Activated naive CD4-positive, alpha-beta T cell treated with anti-CD3 and anti-CD28 coated beads, Interleukin-2, amount 10 ng/mL, durations not matched to agents 7 days and 5 days (primary cell): ENCODE results near the gene RXRB.

Source experiments
- CTCF ChIA-PET: fragments of 350-600 bp; sonication (Branson Sonifier 250); formaldehyde crosslinking; loops from one replicate; lab custom pipeline; 2021; ENCODE audit warnings: antibody characterized with exemption; lab: Charles Lee
- DNase-seq: peaks from one replicate; pipeline ENCODE4 v3.0.0-alpha.2; 2020
- H3K27ac Mint-ChIP-seq: one replicate; pipeline ENCODE4 v1.8.0; 2021; ENCODE audit warnings: mild to moderate bottlenecking, moderate library complexity, mixed read lengths
- H3K27me3 Mint-ChIP-seq: one replicate; pipeline ENCODE4 v1.8.0; 2021; ENCODE audit warnings: mild to moderate bottlenecking, mixed read lengths
- H3K36me3 Mint-ChIP-seq: one replicate; pipeline ENCODE4 v1.8.0; 2021; ENCODE audit warnings: mixed read lengths
- H3K4me1 Mint-ChIP-seq: one replicate; pipeline ENCODE4 v1.8.0; 2021; ENCODE audit warnings: mixed read lengths
- H3K4me3 Mint-ChIP-seq: one replicate; pipeline ENCODE4 v1.8.0; 2021; ENCODE audit warnings: mild to moderate bottlenecking, moderate library complexity, mixed read lengths
- H3K9me3 Mint-ChIP-seq: one replicate; pipeline ENCODE4 v1.8.0; 2021; ENCODE audit warnings: mixed read lengths

Gene RXRB

DNA sequence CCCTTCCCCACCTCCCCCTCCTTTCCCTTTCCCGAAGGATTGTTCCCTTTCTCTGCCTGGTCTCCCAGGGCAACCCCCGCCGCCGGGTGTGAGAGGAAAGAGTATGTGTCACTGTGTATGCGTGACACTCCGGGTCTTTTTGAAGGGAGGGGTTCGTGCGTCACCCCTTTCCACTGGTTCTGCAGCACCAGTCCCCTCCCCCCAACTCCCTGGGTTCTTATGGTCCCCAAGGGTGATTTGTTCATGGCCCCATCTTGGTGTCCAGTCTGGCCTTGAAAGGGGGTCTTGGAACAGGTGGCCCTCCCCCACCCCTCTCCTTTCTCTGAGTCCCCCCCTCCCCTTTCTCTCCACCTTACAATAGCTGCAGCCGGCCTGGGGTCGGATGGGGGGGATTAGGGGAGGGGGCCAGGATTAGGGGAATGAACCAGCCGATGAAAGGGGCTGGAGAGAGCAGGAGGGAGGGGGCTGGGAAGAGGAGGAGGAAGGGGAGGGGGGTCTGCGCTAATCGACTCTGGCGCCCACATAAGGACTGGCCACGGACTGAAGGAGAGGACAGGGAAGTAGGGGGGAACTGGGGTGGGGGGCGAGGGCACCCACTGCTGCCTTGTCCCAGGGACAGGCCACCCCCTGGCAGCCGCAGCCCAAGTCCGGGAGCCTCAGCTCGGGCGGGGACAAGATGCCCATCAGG lies 6.5 kb upstream of the RXRB start:
- Mint-ChIP-seq H3K9me3 (no peaks in the 10 kb centered on the region), H3K36me3 (peaks cover 45% of the 10 kb centered on the region), H3K4me1 (peaks cover 61% of the 10 kb centered on the region), H3K4me3 (peak overlapping the region; percentile 84), H3K27ac (no peak overlapping the region), H3K27me3 (peaks cover 2% of the 10 kb centered on the region)
- no peak for DNase-seq
- CTCF ChIA-PET, result no interaction called here

DNA sequence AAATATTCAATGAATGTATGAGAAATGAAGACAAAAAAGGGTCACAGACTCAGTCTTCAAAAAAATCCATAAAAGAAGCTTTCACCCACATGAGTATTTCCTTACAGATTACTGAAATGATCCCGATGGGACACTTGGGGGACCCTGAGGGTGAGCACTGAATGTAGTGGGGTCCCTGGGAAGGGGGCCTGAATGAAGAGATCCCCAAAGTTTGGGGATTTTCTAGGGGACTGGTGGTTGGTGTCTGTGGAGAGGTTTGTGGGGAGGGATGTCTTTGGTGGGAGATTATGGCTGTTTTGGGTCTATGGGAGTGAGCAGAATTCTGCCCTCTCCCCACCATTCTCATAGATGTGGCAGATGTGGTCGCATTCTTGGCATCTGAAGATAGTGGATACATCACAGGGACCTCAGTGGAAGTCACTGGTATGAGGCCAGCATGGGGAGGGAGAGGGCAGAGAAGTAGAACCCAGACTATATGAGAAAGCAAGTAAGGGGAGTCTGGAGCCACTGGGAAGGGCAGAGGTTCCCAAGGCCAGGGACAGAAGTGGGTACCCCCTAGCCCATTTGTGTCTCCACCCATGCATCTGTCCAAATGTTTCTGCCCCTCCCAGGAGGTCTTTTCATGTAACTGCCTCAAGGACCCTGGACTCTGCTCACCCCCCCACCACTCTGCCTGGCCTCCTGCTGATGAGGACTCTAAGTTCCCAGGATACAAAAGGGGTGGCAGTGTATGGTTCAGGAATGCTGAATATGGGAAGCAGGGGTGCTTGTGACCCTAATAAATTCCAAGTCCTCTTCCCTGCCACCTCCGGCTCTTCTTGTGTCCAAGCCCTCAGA lies 5.8 kb upstream of the RXRB start:
- Mint-ChIP-seq H3K27me3 (no peaks in the 10 kb centered on the region), H3K4me1 (peaks cover 68% of the 10 kb centered on the region), H3K36me3 (peaks cover 48% of the 10 kb centered on the region), H3K4me3 (peak overlapping the region; percentile 90), H3K9me3 (no peaks in the 10 kb centered on the region), H3K27ac (peak overlapping the region; percentile 5)
- CTCF ChIA-PET, result interaction anchor here (3.3 kb wide), 1 partner anchor 42 kb away, joined by 27 read pairs; no protein-coding TSS in a partner anchor
- no peak for DNase-seq

DNA sequence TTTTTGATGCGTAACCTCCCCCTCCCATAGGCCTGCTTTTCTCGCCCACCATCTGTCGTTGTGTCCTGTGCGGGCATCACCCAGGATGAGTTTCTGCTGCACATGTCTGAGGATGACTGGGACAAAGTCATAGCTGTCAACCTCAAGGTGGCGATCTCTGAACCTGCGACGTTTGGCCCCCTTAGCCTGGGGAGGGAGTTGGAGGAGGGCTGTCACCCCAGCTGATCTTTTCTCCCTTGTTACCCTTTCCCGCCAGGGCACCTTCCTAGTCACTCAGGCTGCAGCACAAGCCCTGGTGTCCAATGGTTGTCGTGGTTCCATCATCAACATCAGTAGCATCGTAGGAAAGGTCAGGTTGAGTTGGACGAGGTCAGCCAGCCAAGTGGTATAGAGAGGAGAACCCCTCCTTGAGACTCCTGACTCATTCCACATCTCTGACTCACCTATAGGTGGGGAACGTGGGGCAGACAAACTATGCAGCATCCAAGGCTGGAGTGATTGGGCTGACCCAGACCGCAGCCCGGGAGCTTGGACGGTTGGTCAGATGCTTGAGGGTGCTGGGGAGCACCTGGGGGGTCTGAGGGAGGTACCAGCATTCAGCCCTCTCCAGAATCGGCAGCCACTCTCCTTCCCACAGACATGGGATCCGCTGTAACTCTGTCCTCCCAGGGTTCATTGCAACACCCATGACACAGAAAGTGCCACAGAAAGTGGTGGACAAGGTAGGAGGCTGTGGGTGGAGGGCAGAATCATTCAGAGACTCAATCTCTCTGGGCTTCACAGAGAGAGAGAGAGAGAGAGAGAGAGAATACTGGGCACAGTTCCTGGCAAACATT lies 4.9 kb upstream of the RXRB start:
- DNase-seq, result no peak
- peak overlapping the region; percentile 62 for H3K27ac Mint-ChIP-seq
- H3K36me3 Mint-ChIP-seq, result peaks cover 45% of the 10 kb centered on the region
- H3K4me3 Mint-ChIP-seq, result peak overlapping the region; percentile 90
- CTCF ChIA-PET, result interaction anchor here (3.3 kb wide), 1 partner anchor 43 kb away, joined by 27 read pairs; no protein-coding TSS in a partner anchor
- H3K27me3 Mint-ChIP-seq, result no peaks in the 10 kb centered on the region
- no peaks in the 10 kb centered on the region for H3K9me3 Mint-ChIP-seq
- H3K4me1 Mint-ChIP-seq, result peaks cover 70% of the 10 kb centered on the region

DNA sequence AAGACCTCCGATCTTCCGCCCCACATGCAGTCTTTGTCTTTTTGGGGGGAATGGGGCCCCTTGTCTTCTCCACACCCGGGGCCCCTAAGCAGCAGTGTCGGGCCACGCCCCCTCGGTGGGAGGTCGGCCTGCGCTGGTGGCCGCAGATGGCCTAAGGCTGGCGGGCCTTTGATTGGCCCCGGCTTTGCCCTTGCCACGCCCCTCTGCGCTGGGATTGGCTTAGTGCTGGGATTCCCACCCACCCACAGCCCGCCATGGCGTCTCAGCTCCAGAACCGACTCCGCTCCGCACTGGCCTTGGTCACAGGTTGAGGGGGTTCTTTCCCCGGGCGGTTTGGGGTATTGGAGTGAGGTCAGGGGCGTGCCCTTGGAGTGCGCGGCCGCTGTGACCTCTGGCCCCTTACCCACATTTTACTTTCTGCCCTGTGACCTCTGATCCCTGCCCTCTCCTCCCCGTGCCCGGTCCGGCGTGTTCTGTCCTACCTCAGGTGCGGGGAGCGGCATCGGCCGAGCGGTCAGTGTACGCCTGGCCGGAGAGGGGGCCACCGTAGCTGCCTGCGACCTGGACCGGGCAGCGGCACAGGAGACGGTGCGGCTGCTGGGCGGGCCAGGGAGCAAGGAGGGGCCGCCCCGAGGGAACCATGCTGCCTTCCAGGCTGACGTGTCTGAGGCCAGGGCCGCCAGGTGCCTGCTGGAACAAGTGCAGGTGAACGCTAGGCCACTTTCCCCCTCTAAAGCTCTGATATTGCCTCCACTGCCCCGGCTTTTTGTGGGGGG lies 4.1 kb upstream of the RXRB start, which contains the start of gene HSD17B8:
Gene HSD17B8 (plus strand): TSS at position 241 of the 776 bp plus-strand sequence. CDS start 14 bp downstream, at position 255.
- H3K27me3 Mint-ChIP-seq, result no peaks in the 10 kb centered on the region
- peak; percentile 96 for DNase-seq
- no peaks in the 10 kb centered on the region for H3K9me3 Mint-ChIP-seq
- peak within 1 kb of the TSS; percentile 81 for H3K27ac Mint-ChIP-seq
- peaks cover 69% of the 10 kb centered on the region for H3K4me1 Mint-ChIP-seq
- CTCF ChIA-PET, result interaction anchor here (3.3 kb wide), 1 partner anchor 44 kb away, joined by 27 read pairs; no protein-coding TSS in a partner anchor
- peaks cover 38% of the 10 kb centered on the region for H3K36me3 Mint-ChIP-seq
- H3K4me3 Mint-ChIP-seq, result peak within 1 kb of the TSS; percentile 90

DNA sequence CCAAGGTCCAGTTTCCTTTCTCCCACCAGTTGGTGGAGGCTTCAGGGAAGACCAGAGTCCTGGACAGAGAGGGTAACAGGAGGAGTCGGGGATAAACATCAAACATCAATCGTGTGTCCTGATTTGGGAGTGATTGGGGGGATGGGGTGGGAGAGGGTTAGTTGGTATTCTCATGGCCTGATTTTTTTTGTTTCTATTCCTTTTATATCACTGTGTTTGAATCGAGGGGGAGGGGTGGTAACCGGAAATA lies 3.6 kb upstream of the RXRB start:
- no peaks in the 10 kb centered on the region for H3K27me3 Mint-ChIP-seq
- peak overlapping the region; percentile 81 for H3K27ac Mint-ChIP-seq
- peak overlapping the region; percentile 90 for H3K4me3 Mint-ChIP-seq
- H3K9me3 Mint-ChIP-seq, result no peaks in the 10 kb centered on the region
- CTCF ChIA-PET, result interaction anchor here (3.3 kb wide), 1 partner anchor 44 kb away, joined by 27 read pairs; no protein-coding TSS in a partner anchor
- no peak for DNase-seq
- peaks cover 69% of the 10 kb centered on the region for H3K4me1 Mint-ChIP-seq
- peaks cover 33% of the 10 kb centered on the region for H3K36me3 Mint-ChIP-seq

DNA sequence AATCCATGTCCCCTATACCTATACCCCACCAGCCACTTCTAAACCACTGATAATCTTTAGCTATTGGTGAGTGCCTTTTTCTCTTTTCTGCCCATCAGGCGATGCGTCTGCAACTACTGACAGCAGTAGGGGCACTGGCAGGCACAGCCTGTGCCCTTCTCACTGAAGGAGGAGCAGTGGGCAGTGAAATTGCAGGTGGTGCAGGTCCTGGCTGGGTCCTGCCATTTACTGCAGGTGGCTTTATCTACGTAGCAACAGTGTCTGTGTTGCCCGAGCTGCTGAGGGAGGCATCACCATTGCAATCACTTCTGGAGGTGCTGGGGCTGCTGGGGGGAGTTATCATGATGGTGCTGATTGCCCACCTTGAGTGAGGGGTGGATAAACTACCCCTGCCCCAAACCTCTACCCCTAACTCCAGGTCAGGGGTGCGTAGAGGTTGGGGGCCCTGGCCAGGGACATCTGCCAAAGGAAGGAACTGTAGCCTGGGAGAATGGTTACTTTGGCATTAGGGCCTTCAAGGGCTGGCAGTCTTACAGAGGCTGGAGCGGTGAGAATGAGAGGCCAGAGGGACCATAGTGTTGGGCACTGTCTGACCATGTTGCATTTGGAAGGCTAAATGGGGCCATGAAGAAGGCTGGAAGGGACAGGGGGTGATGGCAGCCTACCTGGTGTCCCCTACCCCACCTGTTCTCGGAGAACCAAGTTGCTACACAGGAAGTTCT lies 3.1 kb upstream of the RXRB start:
- Mint-ChIP-seq H3K36me3 (peaks cover 31% of the 10 kb centered on the region), H3K9me3 (no peaks in the 10 kb centered on the region), H3K27ac (peak overlapping the region; percentile 7), H3K4me3 (peak overlapping the region; percentile 90), H3K4me1 (peaks cover 69% of the 10 kb centered on the region), H3K27me3 (no peaks in the 10 kb centered on the region)
- DNase-seq, result no peak
- CTCF ChIA-PET, result interaction anchor here (3.3 kb wide), 1 partner anchor 45 kb away, joined by 27 read pairs; no protein-coding TSS in a partner anchor

DNA sequence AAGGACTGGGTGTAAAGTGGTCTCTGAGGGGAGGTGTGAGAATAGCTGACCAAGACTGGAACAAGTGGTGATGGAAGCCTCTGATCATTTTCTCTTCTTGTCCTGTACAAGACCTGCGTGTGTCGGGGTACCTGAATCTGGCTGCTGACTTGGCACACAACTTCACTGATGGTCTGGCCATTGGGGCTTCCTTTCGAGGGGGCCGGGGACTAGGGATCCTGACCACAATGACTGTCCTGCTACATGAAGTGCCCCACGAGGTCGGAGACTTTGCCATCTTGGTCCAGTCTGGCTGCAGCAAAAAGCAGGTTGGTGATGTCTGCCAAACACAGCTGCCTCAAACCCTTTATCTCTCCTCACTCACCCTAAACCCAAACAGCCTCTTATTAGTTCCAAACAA lies 2.3 kb upstream of the RXRB start:
- Mint-ChIP-seq H3K27ac (no peak overlapping the region), H3K36me3 (peaks cover 35% of the 10 kb centered on the region), H3K4me1 (peaks cover 76% of the 10 kb centered on the region), H3K9me3 (no peaks in the 10 kb centered on the region), H3K4me3 (peak overlapping the region; percentile 39), H3K27me3 (no peaks in the 10 kb centered on the region)
- no peak for DNase-seq
- CTCF ChIA-PET, result no interaction called here

DNA sequence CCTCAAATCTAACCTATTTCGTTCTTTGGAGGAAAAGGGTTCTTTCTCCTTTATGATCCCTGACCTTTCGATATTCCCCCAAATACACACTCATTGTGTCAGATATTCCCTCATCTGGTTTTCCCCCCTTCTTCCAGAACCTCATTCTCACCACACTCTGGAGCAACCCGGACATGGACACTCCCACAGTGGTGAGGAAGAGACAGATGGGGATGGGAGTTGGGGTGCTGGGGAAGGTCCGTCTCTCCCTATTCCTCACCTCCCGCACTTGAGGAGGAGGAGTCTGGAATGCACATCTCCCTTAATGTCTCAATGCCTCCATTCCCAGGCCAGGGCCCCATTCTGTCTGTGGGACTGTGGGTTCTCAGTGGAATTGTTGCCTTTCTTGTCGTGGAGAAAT lies 1.5 kb upstream of the RXRB start:
- Mint-ChIP-seq H3K9me3 (no peaks in the 10 kb centered on the region), H3K27me3 (no peaks in the 10 kb centered on the region), H3K27ac (no peak overlapping the region), H3K4me3 (peak overlapping the region; percentile 98), H3K36me3 (peaks cover 41% of the 10 kb centered on the region), H3K4me1 (peaks cover 79% of the 10 kb centered on the region)
- no peak for DNase-seq
- CTCF ChIA-PET, result no interaction called here

DNA sequence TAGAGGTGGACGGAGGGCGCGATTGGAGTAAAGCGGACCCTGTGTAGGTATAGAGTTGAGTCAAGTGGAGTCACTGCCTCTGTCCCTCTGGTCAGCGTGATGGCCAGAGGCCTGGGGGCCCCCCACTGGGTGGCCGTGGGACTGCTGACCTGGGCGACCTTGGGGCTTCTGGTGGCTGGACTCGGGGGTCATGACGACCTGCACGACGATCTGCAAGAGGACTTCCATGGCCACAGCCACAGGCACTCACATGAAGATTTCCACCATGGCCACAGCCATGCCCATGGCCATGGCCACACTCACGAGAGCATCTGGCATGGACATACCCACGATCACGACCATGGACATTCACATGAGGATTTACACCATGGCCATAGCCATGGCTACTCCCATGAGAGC lies 681 bp upstream of the RXRB start:
- no peaks in the 10 kb centered on the region for H3K27me3 Mint-ChIP-seq
- peaks cover 47% of the 10 kb centered on the region for H3K36me3 Mint-ChIP-seq
- DNase-seq, result no peak
- H3K27ac Mint-ChIP-seq, result peak overlapping the region; percentile 98
- H3K4me1 Mint-ChIP-seq, result peaks cover 77% of the 10 kb centered on the region
- H3K4me3 Mint-ChIP-seq, result peak overlapping the region; percentile 98
- CTCF ChIA-PET, result no interaction called here
- H3K9me3 Mint-ChIP-seq, result no peaks in the 10 kb centered on the region

DNA sequence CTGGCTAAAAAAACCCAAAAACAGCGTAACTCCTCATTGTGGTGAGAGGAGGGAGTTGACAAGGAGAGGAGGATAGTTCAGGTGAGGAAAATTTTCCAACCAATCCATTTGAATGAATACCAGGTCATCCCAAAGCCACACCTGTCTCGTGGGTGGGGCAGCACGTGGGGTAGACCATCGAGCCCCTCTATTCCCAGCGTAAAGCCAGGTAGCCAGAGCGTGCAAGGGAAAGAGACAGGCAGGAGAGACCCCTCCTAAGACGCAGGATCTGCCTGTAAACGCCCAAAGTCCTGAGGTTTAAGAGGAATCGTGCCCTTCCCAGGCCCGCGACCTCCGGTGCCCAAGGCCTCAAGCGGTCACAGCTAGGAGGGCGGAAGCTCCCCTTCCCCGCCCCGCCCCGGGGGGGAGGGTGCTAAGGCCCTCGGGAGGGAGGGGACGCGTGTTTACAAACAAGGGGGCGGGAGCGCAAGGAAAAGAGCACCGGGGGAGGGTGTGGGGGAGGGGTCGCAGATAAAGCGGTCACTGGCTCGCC lies 712 bp downstream of the RXRB start:
- peaks cover 61% of the 10 kb centered on the region for H3K36me3 Mint-ChIP-seq
- CTCF ChIA-PET, result interaction anchor here (1.0 to 4.1 kb wide), 5 partner anchors 9 to 79 kb away, joined by 4 to 20 read pairs (median 4); no protein-coding TSS in a partner anchor

DNA sequence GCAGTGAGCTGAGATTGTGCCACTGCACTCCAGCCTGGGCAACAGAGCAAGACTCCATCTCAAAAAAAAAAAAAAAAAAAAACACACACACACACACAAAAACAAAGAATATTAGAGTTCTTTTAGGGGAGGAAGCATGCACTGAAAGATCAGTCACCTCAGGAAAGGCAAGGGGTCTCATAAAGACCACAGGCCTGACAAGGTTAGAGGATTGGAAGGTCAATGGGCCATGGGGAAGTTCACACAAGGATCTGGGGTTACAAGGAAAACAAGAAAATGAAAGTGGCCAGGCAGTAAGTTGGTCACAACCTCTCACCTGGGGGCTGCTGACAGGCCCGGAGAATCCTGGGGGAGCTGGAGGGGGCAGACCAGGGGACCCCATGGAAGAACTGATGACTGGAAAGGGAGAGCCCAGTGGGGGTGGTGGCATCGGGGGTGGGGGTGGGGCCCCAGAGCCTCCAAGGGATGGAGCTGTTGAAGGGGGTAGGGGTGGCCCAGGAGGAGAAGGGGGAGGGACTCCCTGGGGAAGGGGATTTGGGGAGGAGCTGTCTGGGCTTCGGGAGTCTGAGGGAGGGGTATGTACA lies 1.5 kb downstream of the RXRB start:
- CTCF ChIA-PET, result interaction anchor here (1.2 to 4.3 kb wide), 6 partner anchors 10 to 79 kb away, joined by 4 to 27 read pairs (median 10); no protein-coding TSS in a partner anchor

More for the DNA sequence above, 712 bp downstream of the RXRB start:
- peak overlapping the region; percentile 88 for H3K27ac Mint-ChIP-seq
- H3K9me3 Mint-ChIP-seq, result no peaks in the 10 kb centered on the region
- H3K27me3 Mint-ChIP-seq, result no peaks in the 10 kb centered on the region
- DNase-seq, result peak; percentile 87
- peak overlapping the region; percentile 98 for H3K4me3 Mint-ChIP-seq
- peaks cover 65% of the 10 kb centered on the region for H3K4me1 Mint-ChIP-seq

DNA sequence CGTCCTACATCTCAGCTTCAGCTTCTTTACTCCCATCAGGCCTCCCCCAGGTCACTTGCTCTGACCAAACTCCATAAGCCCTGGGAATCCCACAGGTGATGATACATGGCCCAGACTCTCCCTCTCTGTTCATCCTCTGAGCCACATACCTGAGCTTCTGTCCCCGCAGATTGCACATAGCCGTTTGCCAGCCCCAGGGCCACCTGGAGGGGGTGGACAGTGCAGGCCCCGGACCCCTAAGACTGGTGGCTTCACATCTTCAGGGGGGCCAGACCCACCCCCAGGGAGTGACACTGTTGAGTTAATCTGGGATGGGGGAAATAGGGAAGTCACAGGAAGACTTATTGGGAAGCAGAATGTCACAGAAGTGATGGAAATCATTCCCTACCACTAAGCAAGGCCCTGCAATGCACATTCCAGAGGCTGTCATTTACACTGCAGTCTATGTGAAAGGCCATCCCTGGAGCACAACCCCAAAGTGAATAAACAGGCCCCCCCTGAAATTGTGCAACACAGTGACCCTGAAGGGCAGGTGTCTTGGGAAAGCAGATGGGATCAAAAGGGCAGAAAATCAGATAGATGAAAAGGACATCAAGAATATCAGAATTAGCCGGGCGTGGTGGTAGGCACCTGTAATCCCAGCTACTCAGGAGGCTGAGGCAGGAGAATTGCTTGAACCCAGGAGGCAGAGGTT lies 2.2 kb downstream of the RXRB start:
- CTCF ChIA-PET, result interaction anchor here (0.7 to 4.3 kb wide), 15 partner anchors 10 to 78 kb away, joined by 3 to 27 read pairs (median 6); partner anchors contain the start of gene RING1
- Mint-ChIP-seq H3K27me3 (peaks cover 5% of the 10 kb centered on the region), H3K4me1 (peaks cover 57% of the 10 kb centered on the region), H3K9me3 (no peaks in the 10 kb centered on the region), H3K27ac (peak overlapping the region; percentile 87), H3K36me3 (peaks cover 61% of the 10 kb centered on the region), H3K4me3 (peak overlapping the region; percentile 98)
- no peak for DNase-seq

More for the DNA sequence above, 1.5 kb downstream of the RXRB start:
- Mint-ChIP-seq H3K27me3 (no peaks in the 10 kb centered on the region), H3K4me1 (peaks cover 60% of the 10 kb centered on the region), H3K9me3 (no peaks in the 10 kb centered on the region), H3K4me3 (peak overlapping the region; percentile 98), H3K27ac (peak overlapping the region; percentile 87), H3K36me3 (peaks cover 65% of the 10 kb centered on the region)
- DNase-seq, result no peak
